Panc1 (cell line): ENCODE data around the gene PDGFA.

ENCODE experiments used
- POLR2AphosphoS5 ChIP-seq: IDR thresholded peaks from 2 replicates; pipeline ENCODE4 v1.6.1; 2012; ENCODE audit warnings: mild to moderate bottlenecking, low read depth, low read length, moderate library complexity
- SIN3A ChIP-seq: IDR thresholded peaks from 2 replicates; pipeline ENCODE4 v1.6.1; 2012; ENCODE audit warnings: low read depth, mild to moderate bottlenecking, low read length, moderate library complexity, borderline replicate concordance; ENCODE audit not compliant: insufficient read depth
- TCF7L2 ChIP-seq: IDR thresholded peaks from 2 replicates; pipeline ENCODE4 v1.6.1; 2011; ENCODE audit warnings: mild to moderate bottlenecking, low read depth, low read length, inconsistent platforms
- TF ChIP-seq, protein P1 (sequence below): fragments of 450-650 bp; IDR thresholded peaks from 2 replicates; pipeline ENCODE4 v1.5.1; 2017; ENCODE audit warnings: mild to moderate bottlenecking
- TF ChIP-seq, protein P2 (sequence below), 2 experiments: IDR thresholded peaks; 2 replicates each; pipeline ENCODE4 v1.6.1; 2011 to 2012; ENCODE audit warnings: low read depth in 2 of 2, control low read depth in 1 of 2, low read length in 1 of 2, mild to moderate bottlenecking in 1 of 2, moderate library complexity in 1 of 2; ENCODE audit not compliant: insufficient read depth in 1 of 2

DNA sequence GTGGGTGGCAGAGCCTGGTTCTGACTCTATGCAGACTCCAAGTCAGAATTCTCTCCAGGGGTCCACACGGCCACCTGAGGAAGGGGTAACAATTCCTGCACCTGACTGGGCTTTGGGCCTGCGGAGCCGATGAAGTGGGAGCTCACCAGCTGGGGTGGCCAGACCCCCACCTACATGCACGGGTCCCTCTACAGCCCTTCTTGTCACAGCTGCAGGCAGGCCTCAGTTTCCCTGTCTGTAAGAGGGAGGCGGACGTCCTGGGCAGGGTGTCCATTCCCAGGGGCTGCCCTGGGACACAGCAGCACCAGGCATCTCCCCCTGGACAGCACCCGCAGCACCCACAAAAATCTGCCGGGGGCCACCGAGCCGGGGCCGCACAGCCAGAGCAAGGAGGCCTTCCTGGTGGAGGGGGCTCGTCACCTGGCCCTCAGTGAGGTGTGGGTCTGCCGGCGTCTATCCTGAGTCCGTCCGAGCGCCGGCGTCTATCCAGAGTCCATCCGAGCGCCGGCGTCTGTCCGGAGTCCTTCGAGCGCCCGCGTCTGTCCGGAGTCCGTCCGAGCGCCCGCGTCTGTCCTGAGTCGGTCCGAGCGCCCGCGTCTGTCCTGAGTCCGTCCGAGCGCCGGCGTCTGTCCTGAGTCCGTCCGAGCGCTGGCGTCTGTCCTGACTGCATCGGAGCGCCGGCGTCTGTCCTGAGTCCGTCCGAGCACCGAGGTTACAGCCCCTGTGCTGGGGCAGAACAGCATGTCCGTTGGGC is 65.1 kb downstream of the PDGFA start:
- no peak for TF ChIP-seq POLR2AphosphoS5
- TF ChIP-seq, protein P1, sequence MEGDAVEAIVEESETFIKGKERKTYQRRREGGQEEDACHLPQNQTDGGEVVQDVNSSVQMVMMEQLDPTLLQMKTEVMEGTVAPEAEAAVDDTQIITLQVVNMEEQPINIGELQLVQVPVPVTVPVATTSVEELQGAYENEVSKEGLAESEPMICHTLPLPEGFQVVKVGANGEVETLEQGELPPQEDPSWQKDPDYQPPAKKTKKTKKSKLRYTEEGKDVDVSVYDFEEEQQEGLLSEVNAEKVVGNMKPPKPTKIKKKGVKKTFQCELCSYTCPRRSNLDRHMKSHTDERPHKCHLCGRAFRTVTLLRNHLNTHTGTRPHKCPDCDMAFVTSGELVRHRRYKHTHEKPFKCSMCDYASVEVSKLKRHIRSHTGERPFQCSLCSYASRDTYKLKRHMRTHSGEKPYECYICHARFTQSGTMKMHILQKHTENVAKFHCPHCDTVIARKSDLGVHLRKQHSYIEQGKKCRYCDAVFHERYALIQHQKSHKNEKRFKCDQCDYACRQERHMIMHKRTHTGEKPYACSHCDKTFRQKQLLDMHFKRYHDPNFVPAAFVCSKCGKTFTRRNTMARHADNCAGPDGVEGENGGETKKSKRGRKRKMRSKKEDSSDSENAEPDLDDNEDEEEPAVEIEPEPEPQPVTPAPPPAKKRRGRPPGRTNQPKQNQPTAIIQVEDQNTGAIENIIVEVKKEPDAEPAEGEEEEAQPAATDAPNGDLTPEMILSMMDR = no peak
- no peak for TF ChIP-seq TCF7L2
- TF ChIP-seq, protein P2, sequence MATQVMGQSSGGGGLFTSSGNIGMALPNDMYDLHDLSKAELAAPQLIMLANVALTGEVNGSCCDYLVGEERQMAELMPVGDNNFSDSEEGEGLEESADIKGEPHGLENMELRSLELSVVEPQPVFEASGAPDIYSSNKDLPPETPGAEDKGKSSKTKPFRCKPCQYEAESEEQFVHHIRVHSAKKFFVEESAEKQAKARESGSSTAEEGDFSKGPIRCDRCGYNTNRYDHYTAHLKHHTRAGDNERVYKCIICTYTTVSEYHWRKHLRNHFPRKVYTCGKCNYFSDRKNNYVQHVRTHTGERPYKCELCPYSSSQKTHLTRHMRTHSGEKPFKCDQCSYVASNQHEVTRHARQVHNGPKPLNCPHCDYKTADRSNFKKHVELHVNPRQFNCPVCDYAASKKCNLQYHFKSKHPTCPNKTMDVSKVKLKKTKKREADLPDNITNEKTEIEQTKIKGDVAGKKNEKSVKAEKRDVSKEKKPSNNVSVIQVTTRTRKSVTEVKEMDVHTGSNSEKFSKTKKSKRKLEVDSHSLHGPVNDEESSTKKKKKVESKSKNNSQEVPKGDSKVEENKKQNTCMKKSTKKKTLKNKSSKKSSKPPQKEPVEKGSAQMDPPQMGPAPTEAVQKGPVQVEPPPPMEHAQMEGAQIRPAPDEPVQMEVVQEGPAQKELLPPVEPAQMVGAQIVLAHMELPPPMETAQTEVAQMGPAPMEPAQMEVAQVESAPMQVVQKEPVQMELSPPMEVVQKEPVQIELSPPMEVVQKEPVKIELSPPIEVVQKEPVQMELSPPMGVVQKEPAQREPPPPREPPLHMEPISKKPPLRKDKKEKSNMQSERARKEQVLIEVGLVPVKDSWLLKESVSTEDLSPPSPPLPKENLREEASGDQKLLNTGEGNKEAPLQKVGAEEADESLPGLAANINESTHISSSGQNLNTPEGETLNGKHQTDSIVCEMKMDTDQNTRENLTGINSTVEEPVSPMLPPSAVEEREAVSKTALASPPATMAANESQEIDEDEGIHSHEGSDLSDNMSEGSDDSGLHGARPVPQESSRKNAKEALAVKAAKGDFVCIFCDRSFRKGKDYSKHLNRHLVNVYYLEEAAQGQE (IDR thresholded peaks at IDR 0.05; ENCODE audit: insufficient read depth in 1 of 2, low read depth in 2 of 2, low read length in 1 of 2) = no peak
- no peak for TF ChIP-seq SIN3A
